Muscle of leg (tissue), 11 donors: ENCODE data around the gene NABP2. TPM values are rescaled to one million over a fixed set of nuclear protein-coding genes. Genes with fewer than 3 reads are reported as not detected.
"Not testable (repeated sequence)": the region's sequence is repeated elsewhere in the genome, so short reads cannot be mapped to it uniquely, and the experiment has no call there.

Source experiments
- DNase-seq: peaks from one replicate; pipeline ENCODE4 v3.0.0; 2013
- H3K27ac ChIP-seq: one replicate; pipeline ENCODE4 v1.5.1; 2013; ENCODE audit warnings: mild to moderate bottlenecking, low read length, control low read depth
- H3K27me3 ChIP-seq: one replicate; pipeline ENCODE4 v1.6.1; 2013; ENCODE audit warnings: low read length; ENCODE audit not compliant: control insufficient read depth, insufficient read depth
- H3K36me3 ChIP-seq: one replicate; pipeline ENCODE4 v1.6.1; 2013; ENCODE audit warnings: low read length; ENCODE audit not compliant: control insufficient read depth, insufficient read depth
- H3K4me1 ChIP-seq: one replicate; pipeline ENCODE4 v1.6.1; 2013; ENCODE audit warnings: low read length; ENCODE audit not compliant: control insufficient read depth, insufficient read depth
- H3K4me3 ChIP-seq: one replicate; pipeline ENCODE4 v1.5.1; 2013; ENCODE audit warnings: low read length, control low read depth
- H3K9me3 ChIP-seq: replicated peaks from 2 replicates; pipeline ENCODE4 v1.6.1; 2013; ENCODE audit warnings: low read depth, low read length; ENCODE audit not compliant: control insufficient read depth
- WGBS: methylation state at CpG from one replicate; pipeline ENCODE4 v1.1.5; 2013; ENCODE audit warnings: missing lambda C conversion rate; ENCODE audit not compliant: insufficient coverage; 5-methylcytosine and 5-hydroxymethylcytosine counted together
- polyA plus RNA-seq, 8 donors: library from polyadenylated mRNA; unstranded; fragments of 120-200 nt; gene quantifications; one replicate each; pipeline versions ENCODE4 v1.2.1 to v1.2.3, GENCODE V29; 2013; ENCODE audit warnings: inconsistent platforms in 1 of 8, low replicate concordance in 1 of 8; ENCODE audit not compliant: insufficient read length in 8 of 8, insufficient read depth in 1 of 8
- total RNA-seq: library from RNA; stranded (reverse); fragments of 120-200 nt; gene quantifications from one replicate; pipeline ENCODE4 v1.2.4, GENCODE V29; 2013

The NABP2 gene
- total and polyA plus RNA-seq, 9 donors, result 16.1 to 24.1 (median 20.4) TPM

DNA sequence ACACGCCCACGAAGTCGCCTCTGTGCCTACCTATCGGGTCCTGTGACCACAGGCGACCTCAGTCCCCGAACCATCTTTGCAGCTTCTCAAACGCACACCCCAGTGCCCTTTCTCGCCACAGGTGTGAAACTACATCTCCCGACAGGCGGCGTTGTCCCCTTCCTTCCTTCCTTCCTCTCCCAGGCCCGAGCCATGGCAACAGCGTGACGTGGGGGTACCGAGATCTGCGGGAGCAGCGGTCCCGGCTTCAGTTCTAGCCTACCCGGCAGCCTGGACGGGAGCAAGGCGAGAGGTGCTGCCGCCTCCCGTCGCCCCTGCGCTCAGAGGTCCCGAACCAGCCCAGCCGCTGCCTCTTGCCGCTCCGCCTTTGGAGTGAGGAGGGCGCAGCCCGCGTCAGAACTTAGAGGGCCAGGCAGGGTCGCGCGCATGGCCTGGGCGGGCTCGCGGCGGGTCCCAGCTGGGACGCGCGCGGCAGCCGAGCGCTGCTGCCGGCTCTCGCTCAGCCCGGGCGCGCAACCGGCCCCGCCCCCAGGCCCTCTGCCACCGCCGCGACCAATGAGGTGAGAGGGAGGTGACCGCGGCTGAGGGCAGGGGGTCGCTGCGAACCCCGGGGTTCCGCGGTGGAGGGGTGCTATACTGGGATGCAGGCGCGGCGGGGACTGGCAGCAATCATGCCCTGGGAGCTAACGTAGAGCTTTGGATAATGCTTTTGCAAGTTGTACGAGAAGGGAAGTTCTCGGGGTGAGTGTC lies 42.7 kb downstream of the NABP2 start, which contains the start of gene COQ10A:
Gene COQ10A (plus strand): TSS at position 250 of the 750 bp plus-strand sequence. CDS start 177 bp downstream, at position 427.
- peak within 1 kb of the TSS; percentile 74 for H3K4me3 ChIP-seq
- peak; percentile 95 for DNase-seq
- peak within 1 kb of the TSS; percentile 98 for H3K27ac ChIP-seq
- H3K9me3 ChIP-seq, result no peaks in the 10 kb centered on the region
- peaks cover 17% of the 10 kb centered on the region for H3K4me1 ChIP-seq
- no peaks in the 10 kb centered on the region for H3K27me3 ChIP-seq
- under 1% methylated on average over 67 of the region's 68 CpGs for WGBS
- peaks cover 26% of the 10 kb centered on the region for H3K36me3 ChIP-seq

DNA sequence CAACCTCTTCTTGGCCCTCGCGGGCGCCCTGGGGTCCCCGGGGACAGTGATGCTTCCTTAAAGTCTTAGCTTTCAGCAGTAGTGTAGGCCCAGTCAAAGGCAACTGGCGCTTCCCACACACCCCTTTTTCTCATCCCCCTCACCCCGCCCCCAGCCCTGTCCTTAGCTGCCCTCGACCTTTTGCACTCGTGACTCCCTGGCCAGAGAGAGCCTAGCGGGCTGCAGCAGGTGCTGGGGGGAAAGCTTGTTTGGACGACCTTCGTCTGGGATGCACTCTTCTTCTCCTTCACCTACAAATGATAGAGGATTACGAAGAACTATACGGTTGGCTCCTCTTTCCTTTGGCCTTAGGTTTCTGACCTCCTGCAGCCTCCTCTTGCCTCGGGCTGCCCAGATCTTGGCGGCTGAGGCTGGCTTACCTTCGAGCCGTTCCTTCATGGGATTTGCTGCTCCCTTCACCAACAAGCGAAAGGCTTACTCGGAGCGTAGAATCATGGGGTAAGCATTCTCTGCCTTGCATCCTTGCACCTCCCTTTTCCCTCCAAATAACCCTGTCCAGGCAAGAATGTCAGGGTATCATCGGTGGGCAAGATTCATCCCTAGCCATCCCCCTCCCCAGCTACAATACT lies 43.4 kb downstream of the NABP2 start:
- peaks cover 31% of the 10 kb centered on the region for H3K36me3 ChIP-seq
- H3K9me3 ChIP-seq, result no peaks in the 10 kb centered on the region
- H3K4me3 ChIP-seq, result peak overlapping the region; percentile 74
- peaks cover 14% of the 10 kb centered on the region for H3K4me1 ChIP-seq
- DNase-seq, result no peak
- H3K27ac ChIP-seq, result peak overlapping the region; percentile 86
- 25% methylated on average over 13 of the region's 21 CpGs for WGBS
- no peaks in the 10 kb centered on the region for H3K27me3 ChIP-seq

DNA sequence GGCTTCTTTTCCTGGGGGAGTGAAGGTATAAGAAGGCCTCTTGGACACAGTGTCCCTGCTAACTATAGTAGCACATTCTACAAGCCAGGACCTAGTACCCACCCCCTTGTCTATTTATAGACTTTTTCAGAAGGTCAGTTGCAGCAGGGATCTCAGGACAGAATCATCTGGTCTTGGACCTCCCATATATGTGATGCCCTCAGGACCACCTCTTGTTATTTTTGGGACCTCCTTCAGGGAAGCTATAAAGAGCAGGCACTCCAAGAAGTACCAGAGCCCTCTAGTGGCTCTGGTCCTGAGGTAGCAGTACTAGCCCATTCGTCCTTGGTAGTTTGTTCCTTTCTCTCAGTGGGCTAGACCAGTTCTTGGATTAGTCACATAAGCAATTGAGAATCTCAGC lies 46.9 kb downstream of the NABP2 start:
- Histone ChIP-seq H3K4me3 (no peak overlapping the region), H3K27ac (peak overlapping the region; percentile 57), H3K4me1 (peaks cover 14% of the 10 kb centered on the region), H3K36me3 (peaks cover 65% of the 10 kb centered on the region), H3K27me3 (no peaks in the 10 kb centered on the region), H3K9me3 (no peaks in the 10 kb centered on the region)
- 0% methylated on average over 1 of the region's 1 CpG for WGBS
- peak; percentile 61 for DNase-seq

DNA sequence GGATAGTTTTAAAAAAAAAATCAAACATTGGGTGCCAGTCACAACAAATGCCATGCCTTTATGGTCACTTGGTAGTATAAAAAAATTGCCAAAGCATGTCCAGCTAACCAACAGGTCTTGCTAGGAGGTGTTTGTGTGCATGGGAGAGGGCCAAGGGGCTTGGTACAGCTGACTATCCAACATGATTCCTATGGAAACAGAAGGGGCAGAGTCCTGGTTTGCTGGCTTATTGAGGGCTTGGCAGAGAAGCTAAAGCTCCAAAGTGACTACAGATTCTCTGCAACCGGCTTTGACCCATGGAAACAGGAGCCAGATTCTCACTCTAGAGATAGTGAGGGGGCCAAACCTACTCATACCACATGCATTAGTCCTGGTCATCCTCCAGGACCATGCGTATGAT lies 48.3 kb downstream of the NABP2 start:
- DNase-seq, H3K4me3 ChIP-seq, H3K4me1 ChIP-seq, H3K27ac ChIP-seq, H3K27me3 ChIP-seq, H3K9me3 ChIP-seq: not testable (repeated sequence)
- WGBS, result no CpG with 5 or more reads among the region's 2 CpGs
- H3K36me3 ChIP-seq, result peaks cover 69% of the 10 kb centered on the region

DNA sequence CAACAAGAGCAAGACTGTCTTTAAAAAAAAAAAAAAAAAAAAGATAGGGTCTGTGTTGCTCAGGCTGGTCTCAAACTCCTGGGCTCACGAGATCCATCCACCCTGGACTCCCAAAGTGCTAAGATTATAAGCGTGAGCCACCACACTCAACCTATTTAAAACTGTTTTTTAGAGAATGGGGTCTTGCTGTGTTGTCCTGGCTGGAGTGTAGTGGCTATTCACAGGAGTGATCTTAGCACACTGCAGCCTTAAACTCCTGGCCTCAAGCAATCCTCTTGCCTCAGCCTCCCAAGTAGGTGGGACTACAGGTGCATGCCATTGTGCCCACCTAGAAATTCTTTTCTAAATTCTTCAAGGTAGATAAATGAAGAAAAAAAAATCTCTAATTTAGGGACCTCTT lies 50.2 kb downstream of the NABP2 start:
- no peak overlapping the region for H3K27ac ChIP-seq
- H3K9me3 ChIP-seq, result no peaks in the 10 kb centered on the region
- H3K4me3 ChIP-seq, result no peak overlapping the region
- WGBS, result no CpG with 5 or more reads among the region's 2 CpGs
- H3K27me3 ChIP-seq, result no peaks in the 10 kb centered on the region
- H3K4me1 ChIP-seq, result no peaks in the 10 kb centered on the region
- DNase-seq, result no peak
- H3K36me3 ChIP-seq, result peaks cover 82% of the 10 kb centered on the region

DNA sequence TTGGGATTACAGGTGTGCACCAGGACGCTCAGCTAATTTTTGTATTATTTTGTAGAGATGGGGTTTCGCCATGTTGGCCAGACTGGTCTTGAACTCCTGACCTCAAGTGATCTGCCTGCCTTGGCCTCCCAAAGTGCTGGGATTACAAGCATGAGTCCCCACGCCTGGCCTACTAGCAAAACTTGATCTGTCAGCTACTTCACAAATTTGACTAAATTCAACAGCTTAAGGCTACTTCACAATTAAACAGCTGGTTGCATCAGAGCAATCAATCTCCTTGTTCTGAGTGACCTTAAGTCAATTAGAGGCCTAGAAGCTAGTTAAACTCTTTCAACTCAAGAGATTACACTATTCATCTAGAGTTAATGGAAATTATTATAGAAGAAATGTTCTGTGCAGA lies 54.8 kb downstream of the NABP2 start:
- no peaks in the 10 kb centered on the region for H3K9me3 ChIP-seq
- H3K4me1 ChIP-seq, result no peaks in the 10 kb centered on the region
- WGBS, result 85% methylated on average over 2 of the region's 3 CpGs
- DNase-seq, result no peak
- no peaks in the 10 kb centered on the region for H3K27me3 ChIP-seq
- peaks cover 72% of the 10 kb centered on the region for H3K36me3 ChIP-seq
- H3K4me3 ChIP-seq, result no peak overlapping the region
- no peak overlapping the region for H3K27ac ChIP-seq

Other genes with a start within 250 kb of the NABP2 start
- 19.3 TPM for gene SUOX, start 227.1 kb upstream of the NABP2 start, total RNA-seq
- 10 to 100 TPM; 13.1 to 18.0 (median 14.5) TPM for gene SUOX, start 227.1 kb upstream of the NABP2 start, polyA plus RNA-seq
- gene IKZF4, start 203.3 kb upstream of the NABP2 start, total RNA-seq, result 2.2 TPM
- 1 to 10 TPM; 5.0 to 8.7 (median 7.1) TPM for gene IKZF4, start 203.3 kb upstream of the NABP2 start, polyA plus RNA-seq
- 255 TPM for gene RPS26, start 182.4 kb upstream of the NABP2 start, total RNA-seq
- 100 to 1,000 TPM in 5 of 8 donors, 10 to 100 TPM in 3; 84.2 to 522 (median 202) TPM for gene RPS26, start 182.4 kb upstream of the NABP2 start, polyA plus RNA-seq
- gene ERBB3, start 144.2 kb upstream of the NABP2 start, total RNA-seq, result 126 TPM
- 100 to 1,000 TPM; 116 to 224 (median 149) TPM for gene ERBB3, start 144.2 kb upstream of the NABP2 start, polyA plus RNA-seq
- 97.2 TPM for gene PA2G4, start 119.8 kb upstream of the NABP2 start, total RNA-seq
- 100 to 1,000 TPM in 7 of 8 donors, 10 to 100 TPM in 1; 97.8 to 128 (median 119) TPM for gene PA2G4, start 119.8 kb upstream of the NABP2 start, polyA plus RNA-seq
- 9,217 TPM for gene RPL41, start 107.7 kb upstream of the NABP2 start, total RNA-seq
- gene RPL41, start 107.7 kb upstream of the NABP2 start, polyA plus RNA-seq, result 1,000 to 10,000 TPM; 4,607 to 7,530 (median 5,394) TPM
- 4.2 TPM for gene ZC3H10, start 106.1 kb upstream of the NABP2 start, total RNA-seq
- 1 to 10 TPM; 4.1 to 7.7 (median 4.8) TPM for gene ZC3H10, start 106.1 kb upstream of the NABP2 start, polyA plus RNA-seq
- 63.7 TPM for gene ESYT1, start 96.1 kb upstream of the NABP2 start, total RNA-seq
- 10 to 100 TPM; 75.3 to 90.9 (median 86.2) TPM for gene ESYT1, start 96.1 kb upstream of the NABP2 start, polyA plus RNA-seq
- 682 TPM for gene MYL6B, start 71.8 kb upstream of the NABP2 start, total RNA-seq
- gene MYL6B, start 71.8 kb upstream of the NABP2 start, polyA plus RNA-seq, result 1,000 to 10,000 TPM in 2 of 8 donors, 100 to 1,000 TPM in 6; 543 to 1,374 (median 850) TPM
- gene MYL6, start 66.0 kb upstream of the NABP2 start, total RNA-seq, result 1,791 TPM
- 1,000 to 10,000 TPM; 1,431 to 2,233 (median 1,647) TPM for gene MYL6, start 66.0 kb upstream of the NABP2 start, polyA plus RNA-seq
- gene SMARCC2, start 34.9 kb upstream of the NABP2 start, total RNA-seq, result 46.8 TPM
- 10 to 100 TPM; 53.3 to 71.7 (median 55.9) TPM for gene SMARCC2, start 34.9 kb upstream of the NABP2 start, polyA plus RNA-seq
- 47.5 TPM for gene RNF41, start 2.4 kb upstream of the NABP2 start, total RNA-seq
- gene RNF41, start 2.4 kb upstream of the NABP2 start, polyA plus RNA-seq, result 10 to 100 TPM; 35.5 to 49.3 (median 44.1) TPM
- gene SLC39A5, start 5.7 kb downstream of the NABP2 start, total RNA-seq, result 0.35 TPM
- gene SLC39A5, start 5.7 kb downstream of the NABP2 start, polyA plus RNA-seq, result 10 to 100 TPM in 1 of 8 donors, 1 to 10 TPM in 2, under 1 TPM in 5; 0.32 to 18.5 (median 0.63) TPM
- 8.6 TPM for gene ANKRD52, start 34.0 kb downstream of the NABP2 start, total RNA-seq
- gene ANKRD52, start 34.0 kb downstream of the NABP2 start, polyA plus RNA-seq, result 10 to 100 TPM; 16.4 to 22.6 (median 18.9) TPM
- 18.9 TPM for gene COQ10A, start 42.6 kb downstream of the NABP2 start, total RNA-seq
- 10 to 100 TPM; 13.4 to 34.4 (median 19.0) TPM for gene COQ10A, start 42.6 kb downstream of the NABP2 start, polyA plus RNA-seq
- gene CS, start 76.0 kb downstream of the NABP2 start, total RNA-seq, result 93.5 TPM
- gene CS, start 76.0 kb downstream of the NABP2 start, polyA plus RNA-seq, result 100 to 1,000 TPM; 174 to 252 (median 214) TPM
- 78.3 TPM for gene CNPY2, start 91.6 kb downstream of the NABP2 start, total RNA-seq
- 10 to 100 TPM; 41.5 to 73.0 (median 61.1) TPM for gene CNPY2, start 91.6 kb downstream of the NABP2 start, polyA plus RNA-seq
- 39.8 TPM for gene PAN2, start 109.7 kb downstream of the NABP2 start, total RNA-seq
- gene PAN2, start 109.7 kb downstream of the NABP2 start, polyA plus RNA-seq, result 10 to 100 TPM; 27.9 to 49.6 (median 41.9) TPM
- 0.18 TPM for gene IL23A, start 114.5 kb downstream of the NABP2 start, total RNA-seq
- gene IL23A, start 114.5 kb downstream of the NABP2 start, polyA plus RNA-seq, result under 1 TPM; 0.24 to 0.74 (median 0.44) TPM
- gene STAT2, start 135.8 kb downstream of the NABP2 start, total RNA-seq, result 63.4 TPM
- 10 to 100 TPM; 40.9 to 71.8 (median 59.6) TPM for gene STAT2, start 135.8 kb downstream of the NABP2 start, polyA plus RNA-seq
- gene APOF, start 138.5 kb downstream of the NABP2 start, total RNA-seq, result not detected
- not detected for gene APOF, start 138.5 kb downstream of the NABP2 start, polyA plus RNA-seq
- 5.2 TPM for gene TIMELESS, start 225.1 kb downstream of the NABP2 start, total RNA-seq
- 10 to 100 TPM; 14.5 to 22.8 (median 16.7) TPM for gene TIMELESS, start 225.1 kb downstream of the NABP2 start, polyA plus RNA-seq
- gene MIP, start 230.3 kb downstream of the NABP2 start, total RNA-seq, result not detected
- gene MIP, start 230.3 kb downstream of the NABP2 start, polyA plus RNA-seq, result under 1 TPM in 4 of 8 donors, not detected in 4; 0.09 to 0.36 (median 0.18) TPM
- 2.0 TPM for gene SPRYD4, start 244.2 kb downstream of the NABP2 start, total RNA-seq
- gene SPRYD4, start 244.2 kb downstream of the NABP2 start, polyA plus RNA-seq, result 1 to 10 TPM; 1.4 to 2.7 (median 1.8) TPM